Endothelial cell of umbilical vein (primary cell): ENCODE measurements around the gene ADRB2. TPM values are rescaled to one million over a fixed set of nuclear protein-coding genes. Genes with fewer than 3 reads are reported as not detected.

Source experiments
- BruUV-seq: library from RNA; stranded (reverse); fragments of 400-500 nt; replicated peaks from 2 replicates; lab custom pipeline; 2021; lab: Mats Ljungman, UMichigan
- CTCF ChIA-PET: fragments of 300-600, 350-600 bp; sonication (Branson Sonifier 250); formaldehyde crosslinking; loops from one replicate; lab custom pipeline; 2021; ENCODE audit warnings: antibody characterized with exemption, inconsistent platforms; lab: Charles Lee
- POLR2A ChIA-PET: fragments of 300-600, 350-600 bp; sonication (Branson Sonifier 250); formaldehyde crosslinking; loops from one replicate; lab custom pipeline; 2021; ENCODE audit warnings: antibody characterized with exemption, inconsistent platforms; lab: Charles Lee
- DNase-seq: peaks from one replicate; pipeline ENCODE4 v3.0.0-alpha.2; 2011; ENCODE audit warnings: low read depth, low spot score
- FAIRE-seq: peaks from 2 replicates; lab custom pipeline; 2011; peaks lifted over from hg19 to GRCh38; lab: Jason Lieb, UNC
- H2AFZ ChIP-seq: 2 replicates; pipeline ENCODE4 v1.6.0; 2012; ENCODE audit warnings: low read depth, low read length, control low read depth, inconsistent platforms
- H3K27ac ChIP-seq: 2 replicates; pipeline ENCODE4 v1.5.1; 2011; ENCODE audit warnings: low read depth, mild to moderate bottlenecking, control low read depth, low read length, moderate library complexity; ENCODE audit not compliant: insufficient read depth
- H3K27me3 ChIP-seq, 2 experiments: 2 replicates each; pipeline versions ENCODE4 v1.6.0 to v1.6.1; 2011; ENCODE audit warnings: low read length in 2 of 2, mixed read lengths in 1 of 2; ENCODE audit not compliant: control insufficient read depth in 2 of 2, insufficient read depth in 2 of 2
- H3K36me3 ChIP-seq, 2 experiments: 2 replicates in 1 of 2; 3 replicates in 1 of 2; pipeline ENCODE4 v1.5.1; 2011; ENCODE audit warnings: low read length in 2 of 2, mild to moderate bottlenecking in 1 of 2, moderate library complexity in 1 of 2; ENCODE audit not compliant: control insufficient read depth in 2 of 2, insufficient read depth in 2 of 2; ENCODE audit errors: extremely low read depth in 1 of 2
- H3K4me1 ChIP-seq: 3 replicates; pipeline ENCODE4 v1.5.1; 2011; ENCODE audit warnings: mild to moderate bottlenecking, low read length; ENCODE audit not compliant: control insufficient read depth, insufficient read depth; ENCODE audit errors: extremely low read depth
- H3K4me2 ChIP-seq: 2 replicates; pipeline ENCODE4 v1.6.1; 2011; ENCODE audit warnings: low read length, control low read depth, mixed read lengths; ENCODE audit not compliant: insufficient read depth
- H3K4me3 ChIP-seq, 3 experiments: fragments of 200-600 bp in 1 of 3; sonication (generic), shearing (Covaris generic) in 1 of 3; replicated peaks in 1 of 3; 2 replicates each; pipeline ENCODE4 v1.5.1; 2011 to 2016; ENCODE audit warnings: control low read depth in 3 of 3, low read length in 3 of 3, mild to moderate bottlenecking in 2 of 3, inconsistent platforms in 1 of 3, low read depth in 1 of 3, moderate library complexity in 1 of 3; ENCODE audit not compliant: insufficient read depth in 1 of 3
- H3K79me2 ChIP-seq: 2 replicates; pipeline ENCODE4 v1.6.0; 2012; ENCODE audit warnings: low read length, inconsistent platforms; ENCODE audit not compliant: control insufficient read depth, insufficient read depth
- H3K9ac ChIP-seq: replicated peaks from 2 replicates; pipeline ENCODE3; 2011; ENCODE audit warnings: low read length, control low read depth; ENCODE audit not compliant: insufficient read depth; ENCODE audit errors: extremely low read depth
- H3K9me1 ChIP-seq: replicated peaks from 3 replicates; pipeline ENCODE4 v1.6.0; 2011; ENCODE audit warnings: mild to moderate bottlenecking, low read length; ENCODE audit not compliant: control insufficient read depth, insufficient read depth; ENCODE audit errors: extremely low read depth
- H3K9me3 ChIP-seq: replicated peaks from 2 replicates; pipeline ENCODE4 v1.5.1; 2012; ENCODE audit warnings: low read length, inconsistent platforms; ENCODE audit not compliant: control insufficient read depth, insufficient read depth
- H4K20me1 ChIP-seq: replicated peaks from 2 replicates; pipeline ENCODE3; 2011; ENCODE audit warnings: mild to moderate bottlenecking, low read length; ENCODE audit not compliant: control insufficient read depth, insufficient read depth; ENCODE audit errors: extremely low read depth
- CTCF ChIP-seq, 2 donors: IDR thresholded peaks; 1 replicate in 1 of 2; 2 replicates in 1 of 2; pipeline ENCODE4 v1.5.1; 2011; ENCODE audit warnings: low read length in 2 of 2, mild to moderate bottlenecking in 2 of 2, moderate library complexity in 2 of 2, control low read depth in 1 of 2, inconsistent platforms in 1 of 2, low read depth in 1 of 2; ENCODE audit not compliant: insufficient read depth in 1 of 2; ENCODE audit errors: extremely low read depth in 1 of 2
- EZH2 ChIP-seq: IDR thresholded peaks from 2 replicates; pipeline ENCODE4 v1.6.1; 2012; ENCODE audit warnings: borderline replicate concordance, low read depth, mild to moderate bottlenecking, moderate library complexity, low read length, inconsistent platforms; ENCODE audit not compliant: severe bottlenecking
- FOS ChIP-seq: IDR thresholded peaks from 2 replicates; pipeline ENCODE4 v1.6.1; 2011; ENCODE audit warnings: mild to moderate bottlenecking, low read length, moderate library complexity, borderline replicate concordance; ENCODE audit not compliant: insufficient read depth
- GATA2 ChIP-seq: IDR thresholded peaks from 2 replicates; pipeline ENCODE4 v1.7.0; 2011; ENCODE audit warnings: low read depth, mild to moderate bottlenecking, moderate library complexity, mixed read lengths, low read length; ENCODE audit not compliant: insufficient read length, insufficient read depth
- JUN ChIP-seq: IDR thresholded peaks from 2 replicates; pipeline ENCODE4 v1.6.1; 2011; ENCODE audit warnings: borderline replicate concordance, low read depth; ENCODE audit not compliant: insufficient read length, insufficient read depth
- MAX ChIP-seq: IDR thresholded peaks from 2 replicates; pipeline ENCODE4 v1.6.1; 2011; ENCODE audit not compliant: insufficient read depth, insufficient read length
- MYC ChIP-seq: IDR thresholded peaks from one replicate; pipeline ENCODE4 v1.6.1; 2011; ENCODE audit warnings: mild to moderate bottlenecking, low read depth, low read length
- POLR2A ChIP-seq: IDR thresholded peaks from 2 replicates; pipeline ENCODE4 v1.6.1; 2012; ENCODE audit warnings: low read depth, mild to moderate bottlenecking, control low read depth, low read length
- POLR2AphosphoS5 ChIP-seq: IDR thresholded peaks from 2 replicates; pipeline ENCODE4 v1.6.1; 2012; ENCODE audit warnings: low read depth, mild to moderate bottlenecking, control low read depth, low read length, moderate library complexity; ENCODE audit not compliant: insufficient read depth
- dilution Hi-C: fragments of 300-500 bp; cut with MboI; formaldehyde crosslinking; loops from one replicate; pipeline ENCODE4 v1.15.0; 2019; ENCODE audit warnings: low sequenced_read_pairs; ENCODE audit not compliant: extremely low pct_ligation_motif_present
- intact Hi-C: fragments of 100-400 bp; cut with micrococcal nuclease; formaldehyde crosslinking; loops from one replicate; pipeline ENCODE4 v1.10.0; 2022
- polyA plus RNA-seq, 4 experiments: library from polyadenylated mRNA; depleted of rRNA in 3 of 4; stranded (reverse) in 3 of 4; unstranded in 1 of 4; fragments of >200 nt; gene quantifications; 2 replicates each; pipeline versions ENCODE4 v1.2.1 to v1.2.3, GENCODE V29; 2011 to 2012; ENCODE audit warnings: missing spikeins in 1 of 4
- total RNA-seq: library from RNA; stranded (reverse); gene quantifications from 2 replicates; pipeline ENCODE4 v1.2.3, GENCODE V29; 2021

Gene ADRB2
- total and polyA plus RNA-seq, 2 donors (not counting 3 experiments of a cell fraction or from before 2014, with no cell fraction given) = 0.86 to 0.88 TPM

GRCh38 chr5:148859703-148860102, 33.3 kb downstream of the ADRB2 start:
- no peaks in the 10 kb centered on the region for H3K27me3 ChIP-seq
- H2AFZ ChIP-seq = no peak overlapping the region
- DNase-seq = no peak
- ChIA-PET POLR2A (no interaction called here), CTCF (interaction anchor here (1.1 kb wide), 1 partner anchor 255 kb away, joined by 3 read pairs; no protein-coding TSS in a partner anchor)
- H3K79me2 ChIP-seq = no peaks in the 10 kb centered on the region
- TF ChIP-seq POLR2AphosphoS5 (no peak), JUN (no peak)
- H4K20me1 ChIP-seq = no peaks in the 10 kb centered on the region
- no peaks in the 10 kb centered on the region for H3K9me1 ChIP-seq
- BruUV-seq = no TSS peak
- no peak for FAIRE-seq
- no peak overlapping the region for H3K9ac ChIP-seq
- H3K4me1 ChIP-seq = no peaks in the 10 kb centered on the region
- H3K27ac ChIP-seq = no peak overlapping the region
- H3K9me3 ChIP-seq = no peaks in the 10 kb centered on the region
- dilution Hi-C loops = no loop called here
- intact Hi-C loops = no loop called here
- H3K36me3 ChIP-seq = no peaks in the 10 kb centered on the region
- H3K4me3 ChIP-seq = no peak overlapping the region
- no peak overlapping the region for H3K4me2 ChIP-seq

GRCh38 chr5:148860599-148860998, 34.2 kb downstream of the ADRB2 start:
- H3K27me3 ChIP-seq = no peaks in the 10 kb centered on the region
- TF ChIP-seq MAX (no peak), EZH2 (no peak), CTCF (IDR thresholded peaks at IDR 0.05; ENCODE audit: extremely low read depth in 1 of 2, insufficient read depth in 1 of 2, low read depth in 1 of 2, low read length in 2 of 2) (no peak), JUN (no peak), POLR2AphosphoS5 (no peak), GATA2 (no peak), MYC (no peak), FOS (no peak), POLR2A (no peak)
- intact Hi-C loops = no loop called here
- no peaks in the 10 kb centered on the region for H3K9me1 ChIP-seq
- ChIA-PET CTCF (interaction anchor here (1.1 kb wide), 1 partner anchor 254 kb away, joined by 3 read pairs; no protein-coding TSS in a partner anchor), POLR2A (interaction anchor here (0.6 kb wide), 1 partner anchor 12 kb away, joined by 4 read pairs; no protein-coding TSS in a partner anchor)
- no peak overlapping the region for H3K9ac ChIP-seq
- H4K20me1 ChIP-seq = no peaks in the 10 kb centered on the region
- no peak overlapping the region for H3K27ac ChIP-seq
- no peaks in the 10 kb centered on the region for H3K36me3 ChIP-seq
- H2AFZ ChIP-seq = no peak overlapping the region
- FAIRE-seq = no peak
- H3K79me2 ChIP-seq = no peaks in the 10 kb centered on the region
- no peak for DNase-seq
- no peaks in the 10 kb centered on the region for H3K9me3 ChIP-seq
- no peak overlapping the region for H3K4me2 ChIP-seq
- H3K4me3 ChIP-seq = no peak overlapping the region
- BruUV-seq = no TSS peak
- no peaks in the 10 kb centered on the region for H3K4me1 ChIP-seq
- dilution Hi-C loops = no loop called here
